ENCODE data around the gene ZRANB1.
"Not testable (repeated sequence)": the region's sequence is repeated elsewhere in the genome, so short reads cannot be mapped to it uniquely, and the experiment has no call there.

- not testable (repeated sequence) for TF ChIP-seq TSHZ2 (CRISPR knock-in tag; IDR thresholded peaks at IDR 0.05); POU6F1 (CRISPR knock-in tag; IDR thresholded peaks at IDR 0.05; ENCODE audit: borderline replicate concordance, low read depth)
Observed at GRCh38 chr10:124988753-124989152, 46.8 kb downstream of the ZRANB1 start.

Measured in SK-N-SH treated with all-trans-retinoic acid at 6 μM for 48 hours (cell line).